Gastroesophageal sphincter (tissue), 3 donors: Measurements from ENCODE around the gene BCAS3.

Source experiments
- CTCF ChIP-seq, 4 experiments: fragments of 200-600 bp in 2 of 4; fragments of 450-650 bp in 2 of 4; sonication (generic) in 1 of 4; IDR thresholded peaks; one replicate each; pipeline ENCODE4 v1.5.1; 2017 to 2019; ENCODE audit warnings: antibody characterized with exemption in 4 of 4, mild to moderate bottlenecking in 2 of 4, moderate library complexity in 2 of 4
- EP300 ChIP-seq: sonication (generic); formaldehyde crosslinking; IDR thresholded peaks from one replicate; pipeline ENCODE4 v1.6.1; 2017; ENCODE audit warnings: antibody characterized with exemption, mild to moderate bottlenecking
- POLR2A ChIP-seq, 2 donors: fragments of 450-650 bp; IDR thresholded peaks; one replicate each; pipeline ENCODE4 v1.6.1; 2017; ENCODE audit warnings: antibody characterized with exemption in 2 of 2, mild to moderate bottlenecking in 2 of 2, moderate library complexity in 1 of 2
- POLR2AphosphoS5 ChIP-seq: sonication (generic); formaldehyde crosslinking; IDR thresholded peaks from one replicate; pipeline ENCODE4 v1.6.1; 2017; ENCODE audit warnings: antibody characterized with exemption

DNA sequence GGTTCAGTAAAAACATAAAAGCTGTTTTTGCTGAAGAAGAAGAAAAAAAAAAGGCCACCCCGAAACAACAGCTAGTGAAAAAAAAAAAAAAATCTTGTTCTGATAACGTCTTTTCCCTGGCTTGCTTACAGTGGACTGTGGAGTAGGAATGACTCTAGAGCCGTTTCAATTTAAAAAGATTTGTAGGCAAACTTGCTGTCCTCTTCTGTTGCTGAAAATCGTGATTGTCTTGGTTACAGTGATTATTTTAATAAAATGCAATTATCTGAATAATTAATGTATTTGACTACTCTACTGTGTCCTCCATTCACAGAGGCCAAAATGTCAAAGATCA is 531.4 kb downstream of the BCAS3 start:
- no peak for TF ChIP-seq CTCF (IDR thresholded peaks at IDR 0.05)
- no peak for TF ChIP-seq POLR2A (IDR thresholded peaks at IDR 0.05)
- no peak for TF ChIP-seq EP300
- TF ChIP-seq POLR2AphosphoS5: no peak
